ENCODE results near the gene ERF.
A peak's percentile ranks its signal among the peaks of the same experiment; 100 is the strongest.

Gene ERF

DNA sequence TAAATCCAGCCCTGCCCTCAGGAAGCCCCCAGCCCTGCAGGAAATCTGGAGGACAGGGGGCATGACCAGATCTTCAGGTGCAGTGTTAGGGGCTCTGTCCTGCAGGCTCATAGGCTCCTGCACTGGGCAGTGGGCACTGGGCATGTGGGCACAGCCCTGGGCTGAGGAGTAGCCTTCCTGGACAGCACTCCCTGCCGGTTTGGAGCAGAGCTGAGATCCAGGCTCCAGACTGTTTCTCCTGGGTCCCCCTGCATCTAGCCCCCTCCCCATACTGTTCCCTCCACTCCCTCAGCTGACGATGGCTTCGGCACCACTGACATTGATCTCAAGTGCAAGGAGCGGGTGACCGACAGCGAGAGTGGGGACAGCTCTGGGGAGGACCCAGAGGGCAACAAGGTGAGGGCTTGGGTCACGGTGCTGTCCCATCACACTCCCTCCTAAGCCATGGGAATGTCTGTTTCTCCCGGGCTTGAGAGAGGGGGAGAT is 34.7 kb upstream of the ERF start:
- H3K4me3 ChIP-seq (ENCODE audit: low read depth, low read length), result no peak overlapping the region
- DNase-seq, result no peak
- in situ Hi-C loops (cut with HindIII; ENCODE audit: low pct_ligation_motif_present, low sequenced_read_pairs), result no loop called here
- no peaks in the 10 kb centered on the region for H3K27me3 ChIP-seq (replicated peaks)
- H3K36me3 ChIP-seq (replicated peaks), result peaks cover 74% of the 10 kb centered on the region
- TF ChIP-seq, protein P1, sequence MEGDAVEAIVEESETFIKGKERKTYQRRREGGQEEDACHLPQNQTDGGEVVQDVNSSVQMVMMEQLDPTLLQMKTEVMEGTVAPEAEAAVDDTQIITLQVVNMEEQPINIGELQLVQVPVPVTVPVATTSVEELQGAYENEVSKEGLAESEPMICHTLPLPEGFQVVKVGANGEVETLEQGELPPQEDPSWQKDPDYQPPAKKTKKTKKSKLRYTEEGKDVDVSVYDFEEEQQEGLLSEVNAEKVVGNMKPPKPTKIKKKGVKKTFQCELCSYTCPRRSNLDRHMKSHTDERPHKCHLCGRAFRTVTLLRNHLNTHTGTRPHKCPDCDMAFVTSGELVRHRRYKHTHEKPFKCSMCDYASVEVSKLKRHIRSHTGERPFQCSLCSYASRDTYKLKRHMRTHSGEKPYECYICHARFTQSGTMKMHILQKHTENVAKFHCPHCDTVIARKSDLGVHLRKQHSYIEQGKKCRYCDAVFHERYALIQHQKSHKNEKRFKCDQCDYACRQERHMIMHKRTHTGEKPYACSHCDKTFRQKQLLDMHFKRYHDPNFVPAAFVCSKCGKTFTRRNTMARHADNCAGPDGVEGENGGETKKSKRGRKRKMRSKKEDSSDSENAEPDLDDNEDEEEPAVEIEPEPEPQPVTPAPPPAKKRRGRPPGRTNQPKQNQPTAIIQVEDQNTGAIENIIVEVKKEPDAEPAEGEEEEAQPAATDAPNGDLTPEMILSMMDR (IDR thresholded peaks at IDR 0.05; ENCODE audit: low read depth, low read length, missing control alignments), result no peak
- no peak overlapping the region for H3K27ac ChIP-seq

GRCh38 chr19:42288881-42289555 is 34.1 kb upstream of the ERF start:
- in situ Hi-C loops (cut with HindIII; ENCODE audit: low pct_ligation_motif_present, low sequenced_read_pairs), result no loop called here
- Histone ChIP-seq H3K4me3 (ENCODE audit: low read depth, low read length) (no peak overlapping the region), H3K36me3 (replicated peaks) (peaks cover 68% of the 10 kb centered on the region), H3K27ac (no peak overlapping the region), H3K27me3 (replicated peaks) (no peaks in the 10 kb centered on the region)
- no peak for DNase-seq
- TF ChIP-seq, protein P1 (IDR thresholded peaks at IDR 0.05; ENCODE audit: low read depth, low read length, missing control alignments), result peak; percentile 7

DNA sequence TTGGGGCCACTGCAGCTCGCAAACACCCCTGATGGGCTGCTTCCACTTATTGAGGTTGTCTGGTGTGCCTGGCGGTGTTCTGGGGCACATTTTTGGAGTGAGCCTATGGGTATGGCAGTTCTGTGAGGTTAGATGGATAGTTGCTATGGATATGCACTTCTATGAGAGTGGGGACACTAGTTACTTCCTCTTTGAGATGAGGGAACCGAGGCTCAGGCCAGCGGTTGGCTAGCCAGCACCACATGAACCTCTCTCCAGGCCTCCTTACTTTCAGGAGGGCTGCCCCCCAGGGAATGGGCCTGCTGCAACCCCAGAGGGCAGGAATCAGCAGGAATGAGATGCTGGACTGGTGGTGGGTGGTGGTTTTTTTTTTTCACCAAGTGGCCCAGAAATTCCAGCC is 33.5 kb upstream of the ERF start:
- no peak for DNase-seq
- Histone ChIP-seq H3K27me3 (replicated peaks) (no peaks in the 10 kb centered on the region), H3K36me3 (replicated peaks) (peaks cover 63% of the 10 kb centered on the region), H3K27ac (no peak overlapping the region), H3K4me3 (ENCODE audit: low read depth, low read length) (no peak overlapping the region)
- TF ChIP-seq, protein P1 (IDR thresholded peaks at IDR 0.05; ENCODE audit: low read depth, low read length, missing control alignments), result no peak
- in situ Hi-C loops (cut with HindIII; ENCODE audit: low pct_ligation_motif_present, low sequenced_read_pairs), result no loop called here

DNA sequence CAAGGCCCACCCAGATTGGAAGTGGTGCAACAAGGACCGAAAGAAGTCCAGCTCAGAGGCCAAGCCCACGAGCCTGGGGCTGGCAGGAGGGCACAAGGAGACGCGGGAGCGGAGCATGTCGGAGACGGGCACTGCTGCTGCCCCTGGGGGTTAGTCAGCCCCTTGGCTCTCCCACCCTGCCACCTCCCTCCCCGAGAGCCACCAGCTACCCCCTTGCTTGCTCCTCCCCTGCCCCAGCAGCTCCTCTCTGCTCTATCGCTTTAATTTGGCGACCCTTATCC is 32.8 kb upstream of the ERF start:
- H3K36me3 ChIP-seq (replicated peaks), result peaks cover 57% of the 10 kb centered on the region
- TF ChIP-seq, protein P1 (IDR thresholded peaks at IDR 0.05; ENCODE audit: low read depth, low read length, missing control alignments), result no peak
- H3K27me3 ChIP-seq (replicated peaks), result no peaks in the 10 kb centered on the region
- H3K4me3 ChIP-seq (ENCODE audit: low read depth, low read length), result no peak overlapping the region
- no peak for DNase-seq
- no peak overlapping the region for H3K27ac ChIP-seq
- in situ Hi-C loops (cut with HindIII; ENCODE audit: low pct_ligation_motif_present, low sequenced_read_pairs), result no loop called here

- H3K4me3 ChIP-seq (ENCODE audit: low read depth, low read length), result no peak overlapping the region
- TF ChIP-seq, protein P1 (IDR thresholded peaks at IDR 0.05; ENCODE audit: low read depth, low read length, missing control alignments), result no peak
- no peak overlapping the region for H3K27ac ChIP-seq
- DNase-seq, result no peak
- in situ Hi-C loops (cut with HindIII; ENCODE audit: low pct_ligation_motif_present, low sequenced_read_pairs), result no loop called here
- peaks cover 53% of the 10 kb centered on the region for H3K36me3 ChIP-seq (replicated peaks)
- H3K27me3 ChIP-seq (replicated peaks), result no peaks in the 10 kb centered on the region
These were observed 32.3 kb upstream of the ERF start for GRCh38 chr19:42287017-42287826.

Data from brain microvascular endothelial cell (primary cell).